Endothelial cell of umbilical vein (primary cell): Measurements from ENCODE around the gene KCNE4. TPM values are rescaled to one million over a fixed set of nuclear protein-coding genes. Genes with fewer than 3 reads are reported as not detected.

ENCODE experiments used
- BruUV-seq: library from RNA; stranded (reverse); fragments of 400-500 nt; replicated peaks from 2 replicates; lab custom pipeline; 2021; lab: Mats Ljungman, UMichigan
- CTCF ChIA-PET: fragments of 300-600, 350-600 bp; sonication (Branson Sonifier 250); formaldehyde crosslinking; loops from one replicate; lab custom pipeline; 2021; ENCODE audit warnings: antibody characterized with exemption, inconsistent platforms; lab: Charles Lee
- POLR2A ChIA-PET: fragments of 300-600, 350-600 bp; sonication (Branson Sonifier 250); formaldehyde crosslinking; loops from one replicate; lab custom pipeline; 2021; ENCODE audit warnings: antibody characterized with exemption, inconsistent platforms; lab: Charles Lee
- DNase-seq: peaks from one replicate; pipeline ENCODE4 v3.0.0-alpha.2; 2011; ENCODE audit warnings: low read depth, low spot score
- FAIRE-seq: peaks from 2 replicates; lab custom pipeline; 2011; peaks lifted over from hg19 to GRCh38; lab: Jason Lieb, UNC
- H2AFZ ChIP-seq: 2 replicates; pipeline ENCODE4 v1.6.0; 2012; ENCODE audit warnings: low read depth, low read length, control low read depth, inconsistent platforms
- H3K27ac ChIP-seq: 2 replicates; pipeline ENCODE4 v1.5.1; 2011; ENCODE audit warnings: low read depth, mild to moderate bottlenecking, control low read depth, low read length, moderate library complexity; ENCODE audit not compliant: insufficient read depth
- H3K27me3 ChIP-seq, 2 experiments: 2 replicates each; pipeline versions ENCODE4 v1.6.0 to v1.6.1; 2011; ENCODE audit warnings: low read length in 2 of 2, mixed read lengths in 1 of 2; ENCODE audit not compliant: control insufficient read depth in 2 of 2, insufficient read depth in 2 of 2
- H3K36me3 ChIP-seq, 2 experiments: 2 replicates in 1 of 2; 3 replicates in 1 of 2; pipeline ENCODE4 v1.5.1; 2011; ENCODE audit warnings: low read length in 2 of 2, mild to moderate bottlenecking in 1 of 2, moderate library complexity in 1 of 2; ENCODE audit not compliant: control insufficient read depth in 2 of 2, insufficient read depth in 2 of 2; ENCODE audit errors: extremely low read depth in 1 of 2
- H3K4me1 ChIP-seq: 3 replicates; pipeline ENCODE4 v1.5.1; 2011; ENCODE audit warnings: mild to moderate bottlenecking, low read length; ENCODE audit not compliant: control insufficient read depth, insufficient read depth; ENCODE audit errors: extremely low read depth
- H3K4me2 ChIP-seq: 2 replicates; pipeline ENCODE4 v1.6.1; 2011; ENCODE audit warnings: low read length, control low read depth, mixed read lengths; ENCODE audit not compliant: insufficient read depth
- H3K4me3 ChIP-seq, 3 experiments: fragments of 200-600 bp in 1 of 3; sonication (generic), shearing (Covaris generic) in 1 of 3; replicated peaks in 1 of 3; 2 replicates each; pipeline ENCODE4 v1.5.1; 2011 to 2016; ENCODE audit warnings: control low read depth in 3 of 3, low read length in 3 of 3, mild to moderate bottlenecking in 2 of 3, inconsistent platforms in 1 of 3, low read depth in 1 of 3, moderate library complexity in 1 of 3; ENCODE audit not compliant: insufficient read depth in 1 of 3
- H3K79me2 ChIP-seq: 2 replicates; pipeline ENCODE4 v1.6.0; 2012; ENCODE audit warnings: low read length, inconsistent platforms; ENCODE audit not compliant: control insufficient read depth, insufficient read depth
- H3K9ac ChIP-seq: replicated peaks from 2 replicates; pipeline ENCODE3; 2011; ENCODE audit warnings: low read length, control low read depth; ENCODE audit not compliant: insufficient read depth; ENCODE audit errors: extremely low read depth
- H3K9me1 ChIP-seq: replicated peaks from 3 replicates; pipeline ENCODE4 v1.6.0; 2011; ENCODE audit warnings: mild to moderate bottlenecking, low read length; ENCODE audit not compliant: control insufficient read depth, insufficient read depth; ENCODE audit errors: extremely low read depth
- H3K9me3 ChIP-seq: replicated peaks from 2 replicates; pipeline ENCODE4 v1.5.1; 2012; ENCODE audit warnings: low read length, inconsistent platforms; ENCODE audit not compliant: control insufficient read depth, insufficient read depth
- H4K20me1 ChIP-seq: replicated peaks from 2 replicates; pipeline ENCODE3; 2011; ENCODE audit warnings: mild to moderate bottlenecking, low read length; ENCODE audit not compliant: control insufficient read depth, insufficient read depth; ENCODE audit errors: extremely low read depth
- CTCF ChIP-seq, 2 donors: IDR thresholded peaks; 1 replicate in 1 of 2; 2 replicates in 1 of 2; pipeline ENCODE4 v1.5.1; 2011; ENCODE audit warnings: low read length in 2 of 2, mild to moderate bottlenecking in 2 of 2, moderate library complexity in 2 of 2, control low read depth in 1 of 2, inconsistent platforms in 1 of 2, low read depth in 1 of 2; ENCODE audit not compliant: insufficient read depth in 1 of 2; ENCODE audit errors: extremely low read depth in 1 of 2
- EZH2 ChIP-seq: IDR thresholded peaks from 2 replicates; pipeline ENCODE4 v1.6.1; 2012; ENCODE audit warnings: borderline replicate concordance, low read depth, mild to moderate bottlenecking, moderate library complexity, low read length, inconsistent platforms; ENCODE audit not compliant: severe bottlenecking
- FOS ChIP-seq: IDR thresholded peaks from 2 replicates; pipeline ENCODE4 v1.6.1; 2011; ENCODE audit warnings: mild to moderate bottlenecking, low read length, moderate library complexity, borderline replicate concordance; ENCODE audit not compliant: insufficient read depth
- GATA2 ChIP-seq: IDR thresholded peaks from 2 replicates; pipeline ENCODE4 v1.7.0; 2011; ENCODE audit warnings: low read depth, mild to moderate bottlenecking, moderate library complexity, mixed read lengths, low read length; ENCODE audit not compliant: insufficient read length, insufficient read depth
- JUN ChIP-seq: IDR thresholded peaks from 2 replicates; pipeline ENCODE4 v1.6.1; 2011; ENCODE audit warnings: borderline replicate concordance, low read depth; ENCODE audit not compliant: insufficient read length, insufficient read depth
- MYC ChIP-seq: IDR thresholded peaks from one replicate; pipeline ENCODE4 v1.6.1; 2011; ENCODE audit warnings: mild to moderate bottlenecking, low read depth, low read length
- POLR2A ChIP-seq: IDR thresholded peaks from 2 replicates; pipeline ENCODE4 v1.6.1; 2012; ENCODE audit warnings: low read depth, mild to moderate bottlenecking, control low read depth, low read length
- POLR2AphosphoS5 ChIP-seq: IDR thresholded peaks from 2 replicates; pipeline ENCODE4 v1.6.1; 2012; ENCODE audit warnings: low read depth, mild to moderate bottlenecking, control low read depth, low read length, moderate library complexity; ENCODE audit not compliant: insufficient read depth
- dilution Hi-C: fragments of 300-500 bp; cut with MboI; formaldehyde crosslinking; loops from one replicate; pipeline ENCODE4 v1.15.0; 2019; ENCODE audit warnings: low sequenced_read_pairs; ENCODE audit not compliant: extremely low pct_ligation_motif_present
- intact Hi-C: fragments of 100-400 bp; cut with micrococcal nuclease; formaldehyde crosslinking; loops from one replicate; pipeline ENCODE4 v1.10.0; 2022
- polyA plus RNA-seq, 4 experiments: library from polyadenylated mRNA; depleted of rRNA in 3 of 4; stranded (reverse) in 3 of 4; unstranded in 1 of 4; fragments of >200 nt; gene quantifications; 2 replicates each; pipeline versions ENCODE4 v1.2.1 to v1.2.3, GENCODE V29; 2011 to 2012; ENCODE audit warnings: missing spikeins in 1 of 4
- total RNA-seq: library from RNA; stranded (reverse); gene quantifications from 2 replicates; pipeline ENCODE4 v1.2.3, GENCODE V29; 2021
- TF ChIP-seq, protein P1 (sequence below): IDR thresholded peaks from 2 replicates; pipeline ENCODE4 v1.6.1; 2011; ENCODE audit not compliant: insufficient read depth, insufficient read length

The KCNE4 gene
- total and polyA plus RNA-seq, 2 donors (not counting 3 experiments of a cell fraction or from before 2014, with no cell fraction given): 0.01 TPM; not detected in 1

DNA sequence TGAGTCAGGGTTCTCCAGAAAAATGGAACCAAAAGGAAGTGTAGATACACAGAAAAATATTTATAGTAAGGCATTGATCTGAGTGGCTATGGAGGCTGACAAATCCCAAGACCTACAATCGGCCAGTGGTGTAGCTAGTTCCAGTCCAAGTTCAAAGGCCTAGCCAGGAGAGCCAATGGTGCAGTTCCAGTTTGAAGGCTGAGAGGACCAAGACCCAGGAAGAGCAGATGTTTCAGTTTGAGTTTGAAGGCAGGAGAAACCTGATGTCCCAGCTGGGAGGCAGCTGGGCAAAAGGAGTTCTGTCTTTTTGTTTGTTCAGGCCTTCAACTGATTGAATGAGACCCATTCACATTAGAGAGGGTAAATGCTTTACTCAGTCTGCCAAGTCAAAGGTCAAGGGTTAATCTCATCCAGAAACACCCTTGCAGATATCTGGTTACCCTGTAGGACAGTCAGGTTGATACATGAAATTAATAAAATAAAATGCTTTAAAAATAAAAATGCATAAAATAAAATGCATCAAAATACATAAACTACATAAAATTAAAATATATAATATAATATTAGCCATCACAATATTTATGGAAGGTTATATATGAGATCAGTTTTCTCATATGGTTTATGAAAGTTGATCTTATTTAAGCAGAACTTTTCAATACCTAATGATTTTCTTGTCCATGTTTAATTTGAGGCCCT is 38.7 kb downstream of the KCNE4 start:
- no peaks in the 10 kb centered on the region for H3K36me3 ChIP-seq
- no peak for FAIRE-seq
- no peaks in the 10 kb centered on the region for H3K4me1 ChIP-seq
- ChIA-PET CTCF (no interaction called here), POLR2A (no interaction called here)
- H3K79me2 ChIP-seq: no peaks in the 10 kb centered on the region
- dilution Hi-C loops: no loop called here
- no peak overlapping the region for H2AFZ ChIP-seq
- no peak overlapping the region for H3K4me2 ChIP-seq
- no peak for TF ChIP-seq GATA2
- no peak overlapping the region for H3K4me3 ChIP-seq
- H3K27ac ChIP-seq: no peak overlapping the region
- H3K9me1 ChIP-seq: no peaks in the 10 kb centered on the region
- no peaks in the 10 kb centered on the region for H3K9me3 ChIP-seq
- intact Hi-C loops: no loop called here
- H3K27me3 ChIP-seq: peaks cover 0 to 2% of the 10 kb centered on the region in 2 experiments
- H4K20me1 ChIP-seq: no peaks in the 10 kb centered on the region
- no peak for DNase-seq
- H3K9ac ChIP-seq: no peak overlapping the region
- no TSS peak for BruUV-seq

DNA sequence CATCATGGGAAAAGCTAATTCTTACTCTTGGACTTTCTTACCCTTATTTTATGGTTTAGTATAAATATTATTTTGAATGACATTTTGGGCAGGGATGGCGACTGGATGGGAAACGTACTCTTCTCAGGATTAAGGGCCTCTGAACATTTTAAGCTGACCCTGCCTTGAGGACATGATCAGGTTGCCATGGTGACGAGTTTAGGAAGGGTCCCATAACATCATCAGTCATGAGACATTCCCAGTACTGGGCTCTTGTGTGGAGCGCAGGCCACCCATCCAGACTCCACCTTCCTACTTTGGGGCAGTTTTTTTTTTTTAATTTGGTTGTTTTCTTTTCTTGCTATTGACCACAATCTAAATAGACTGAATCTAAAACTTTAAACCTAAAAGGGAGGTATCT is 40.7 kb downstream of the KCNE4 start:
- H3K79me2 ChIP-seq: no peaks in the 10 kb centered on the region
- H2AFZ ChIP-seq: no peak overlapping the region
- ChIA-PET CTCF (no interaction called here), POLR2A (no interaction called here)
- BruUV-seq: no TSS peak
- no peak overlapping the region for H3K27ac ChIP-seq
- intact Hi-C loops: no loop called here
- no peaks in the 10 kb centered on the region for H3K9me1 ChIP-seq
- no peaks in the 10 kb centered on the region for H3K9me3 ChIP-seq
- H3K36me3 ChIP-seq: no peaks in the 10 kb centered on the region
- H3K4me3 ChIP-seq: no peak overlapping the region
- dilution Hi-C loops: no loop called here
- FAIRE-seq (no peak), DNase-seq (no peak)
- H4K20me1 ChIP-seq: no peaks in the 10 kb centered on the region
- no peak overlapping the region for H3K9ac ChIP-seq
- TF ChIP-seq POLR2AphosphoS5: no peak
- TF ChIP-seq, protein P1, sequence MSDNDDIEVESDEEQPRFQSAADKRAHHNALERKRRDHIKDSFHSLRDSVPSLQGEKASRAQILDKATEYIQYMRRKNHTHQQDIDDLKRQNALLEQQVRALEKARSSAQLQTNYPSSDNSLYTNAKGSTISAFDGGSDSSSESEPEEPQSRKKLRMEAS: no peak
- no peak for TF ChIP-seq FOS
- TF ChIP-seq POLR2A: no peak
- no peak for TF ChIP-seq MYC
- no peak for TF ChIP-seq EZH2
- TF ChIP-seq CTCF (IDR thresholded peaks at IDR 0.05; ENCODE audit: extremely low read depth in 1 of 2, insufficient read depth in 1 of 2, low read depth in 1 of 2, low read length in 2 of 2): no peak
- TF ChIP-seq JUN: no peak
- no peak for TF ChIP-seq GATA2
- H3K27me3 ChIP-seq: peaks cover 0 to 2% of the 10 kb centered on the region in 2 experiments
- H3K4me1 ChIP-seq: no peaks in the 10 kb centered on the region
- no peak overlapping the region for H3K4me2 ChIP-seq
